Panc1 (cell line): ENCODE data around the gene CCR5AS.
"Not testable (repeated sequence)": the region's sequence is repeated elsewhere in the genome, so short reads cannot be mapped to it uniquely, and the experiment has no call there.

Source experiments
- ATAC-seq: fragments of 200-7000 bp; cut with Tn5 transposase; 2 replicates; pipeline ENCODE4 v1.9.1; 2020; ENCODE audit warnings: mild to moderate bottlenecking, moderate library complexity
- BruUV-seq: library from RNA; stranded (reverse); fragments of 400-500 nt; replicated peaks from 2 replicates; lab custom pipeline; 2021; lab: Mats Ljungman, UMichigan
- CTCF ChIA-PET: fragments of 300-600 bp; sonication (Branson Sonifier 250); formaldehyde crosslinking; loops from one replicate; lab custom pipeline; 2022; ENCODE audit warnings: antibody characterized with exemption; lab: Charles Lee
- POLR2A ChIA-PET: fragments of 300-600 bp; sonication (Branson Sonifier 250); formaldehyde crosslinking; loops from one replicate; lab custom pipeline; 2022; ENCODE audit warnings: antibody characterized with exemption; lab: Charles Lee
- DNase-seq: peaks from one replicate; pipeline ENCODE4 v3.0.0-alpha.2; 2010; ENCODE audit warnings: low read depth, low spot score
- H3K27ac ChIP-seq: 2 replicates; pipeline ENCODE4 v1.5.1; 2011; ENCODE audit warnings: mild to moderate bottlenecking, low read length, inconsistent platforms
- H3K27me3 ChIP-seq: fragments of 200-500 bp; sonication (Bioruptor generic); 2 replicates; pipeline ENCODE4 v1.6.0; 2014; ENCODE audit warnings: low read length, inconsistent platforms; ENCODE audit not compliant: control insufficient read depth, insufficient read depth
- H3K36me3 ChIP-seq: fragments of 200-500 bp; sonication (Bioruptor generic); 2 replicates; pipeline ENCODE4 v1.5.1; 2014; ENCODE audit warnings: inconsistent platforms, mild to moderate bottlenecking, low read length, moderate library complexity; ENCODE audit not compliant: control insufficient read depth, insufficient read depth
- H3K4me1 ChIP-seq: 2 replicates; pipeline ENCODE4 v1.5.1; 2011; ENCODE audit warnings: inconsistent platforms, mild to moderate bottlenecking, low read length, moderate library complexity; ENCODE audit not compliant: control insufficient read depth, insufficient read depth
- H3K4me3 ChIP-seq, 2 experiments: 2 replicates each; pipeline ENCODE4 v1.5.1; 2011 to 2012; ENCODE audit warnings: low read depth in 2 of 2, low read length in 2 of 2, mild to moderate bottlenecking in 2 of 2, inconsistent platforms in 1 of 2, moderate library complexity in 1 of 2
- H3K9me3 ChIP-seq: fragments of 200-500 bp; sonication (Bioruptor generic); 2 replicates; pipeline ENCODE4 v1.5.1; 2014; ENCODE audit warnings: low read depth, mild to moderate bottlenecking, inconsistent platforms, low read length, moderate library complexity; ENCODE audit not compliant: control insufficient read depth, insufficient read depth
- CTCF ChIP-seq: fragments of 450-650 bp; IDR thresholded peaks from 2 replicates; pipeline ENCODE4 v1.5.1; 2017; ENCODE audit warnings: mild to moderate bottlenecking
- POLR2AphosphoS5 ChIP-seq: IDR thresholded peaks from 2 replicates; pipeline ENCODE4 v1.6.1; 2012; ENCODE audit warnings: mild to moderate bottlenecking, low read depth, low read length, moderate library complexity
- REST ChIP-seq, 2 experiments: IDR thresholded peaks; 2 replicates each; pipeline ENCODE4 v1.6.1; 2011 to 2012; ENCODE audit warnings: low read depth in 2 of 2, control low read depth in 1 of 2, low read length in 1 of 2, mild to moderate bottlenecking in 1 of 2, moderate library complexity in 1 of 2; ENCODE audit not compliant: insufficient read depth in 1 of 2
- SIN3A ChIP-seq: IDR thresholded peaks from 2 replicates; pipeline ENCODE4 v1.6.1; 2012; ENCODE audit warnings: low read depth, mild to moderate bottlenecking, low read length, moderate library complexity, borderline replicate concordance; ENCODE audit not compliant: insufficient read depth
- TCF7L2 ChIP-seq: IDR thresholded peaks from 2 replicates; pipeline ENCODE4 v1.6.1; 2011; ENCODE audit warnings: mild to moderate bottlenecking, low read depth, low read length, inconsistent platforms
- in situ Hi-C: cut with HindIII; loops from 2 replicates; pipeline ENCODE4 v1.10.0; 2016; ENCODE audit warnings: low sequenced_read_pairs, low pct_unique_long_range_greater_than_20kb
- intact Hi-C: fragments of 100-400 bp; cut with micrococcal nuclease; formaldehyde crosslinking; loops from one replicate; pipeline ENCODE4 v1.10.0; 2022; ENCODE audit not compliant: unreplicated experiment

CCR5AS gene

GRCh38 chr3:46427916-46428833, 21.3 kb upstream of the CCR5AS start:
- ChIA-PET POLR2A (no interaction called here), CTCF (no interaction called here)
- no TSS peak for BruUV-seq
- no peaks in the 10 kb centered on the region for H3K27me3 ChIP-seq
- ATAC-seq (no peak), DNase-seq (no peak)
- TF ChIP-seq POLR2AphosphoS5 (no peak), CTCF (no peak), SIN3A (no peak), TCF7L2 (no peak), REST (IDR thresholded peaks at IDR 0.05; ENCODE audit: insufficient read depth in 1 of 2, low read depth in 2 of 2, low read length in 1 of 2) (no peak)
- no peak overlapping the region for H3K27ac ChIP-seq
- in situ Hi-C loops = no loop called here
- intact Hi-C loops = no loop called here
- H3K36me3 ChIP-seq = no peaks in the 10 kb centered on the region
- H3K9me3 ChIP-seq = no peaks in the 10 kb centered on the region
- H3K4me3 ChIP-seq = no peak overlapping the region
- no peaks in the 10 kb centered on the region for H3K4me1 ChIP-seq

- ATAC-seq, intact Hi-C loops, H3K27ac ChIP-seq, H3K4me3 ChIP-seq, BruUV-seq, in situ Hi-C loops, H3K4me1 ChIP-seq, H3K27me3 ChIP-seq, CTCF ChIA-PET, H3K36me3 ChIP-seq, POLR2A ChIA-PET, DNase-seq, H3K9me3 ChIP-seq: not testable (repeated sequence)
Measured at GRCh38 chr3:46427404-46427803, 20.5 kb upstream of the CCR5AS start.

- H3K4me1 ChIP-seq, POLR2A ChIA-PET, in situ Hi-C loops, BruUV-seq, H3K9me3 ChIP-seq, H3K27me3 ChIP-seq, CTCF ChIA-PET, ATAC-seq, H3K27ac ChIP-seq, DNase-seq, intact Hi-C loops, H3K4me3 ChIP-seq, H3K36me3 ChIP-seq: not testable (repeated sequence)
Measured at GRCh38 chr3:46426476-46426875, 19.6 kb upstream of the CCR5AS start.
